ENCODE results near the gene GREM1. TPM values are rescaled to one million over a fixed set of nuclear protein-coding genes. Genes with fewer than 3 reads are reported as not detected.

Gene GREM1
- total and polyA plus RNA-seq, 2 donors (not counting 1 experiment from before 2014, with no cell fraction given), result 364 to 1,863 TPM

- no peak overlapping the region for H3K9ac ChIP-seq (ENCODE audit: insufficient read depth, low read length)
- H4K20me1 ChIP-seq (ENCODE audit: control insufficient read depth, extremely low read depth, insufficient read depth, low read length), result no peaks in the 10 kb centered on the region
- no peaks in the 10 kb centered on the region for H3K9me3 ChIP-seq (ENCODE audit: control insufficient read depth, insufficient read depth, low read depth, low read length)
- no peaks in the 10 kb centered on the region for H3K27me3 ChIP-seq (ENCODE audit: control insufficient read depth, insufficient read depth, low read length)
- H3K4me1 ChIP-seq (ENCODE audit: control insufficient read depth, extremely low read depth, insufficient read depth, low read length), result peaks cover 21% of the 10 kb centered on the region
- no peak overlapping the region for H2AFZ ChIP-seq (ENCODE audit: low read length)
- no peaks in the 10 kb centered on the region for H3K79me2 ChIP-seq (ENCODE audit: control insufficient read depth, insufficient read depth, low read length)
- peak overlapping the region; percentile 39 for H3K27ac ChIP-seq (ENCODE audit: insufficient read depth, low read length)
- DNase-seq (ENCODE audit: low read depth in 2 of 2), result peak in 1 of 2 donors; percentile 39
- H3K36me3 ChIP-seq (ENCODE audit: control insufficient read depth, insufficient read depth, low read length), result no peaks in the 10 kb centered on the region
- no peak for TF ChIP-seq EZH2 (IDR thresholded peaks at IDR 0.05; ENCODE audit: low read length, missing control alignments)
- TF ChIP-seq, protein P1, sequence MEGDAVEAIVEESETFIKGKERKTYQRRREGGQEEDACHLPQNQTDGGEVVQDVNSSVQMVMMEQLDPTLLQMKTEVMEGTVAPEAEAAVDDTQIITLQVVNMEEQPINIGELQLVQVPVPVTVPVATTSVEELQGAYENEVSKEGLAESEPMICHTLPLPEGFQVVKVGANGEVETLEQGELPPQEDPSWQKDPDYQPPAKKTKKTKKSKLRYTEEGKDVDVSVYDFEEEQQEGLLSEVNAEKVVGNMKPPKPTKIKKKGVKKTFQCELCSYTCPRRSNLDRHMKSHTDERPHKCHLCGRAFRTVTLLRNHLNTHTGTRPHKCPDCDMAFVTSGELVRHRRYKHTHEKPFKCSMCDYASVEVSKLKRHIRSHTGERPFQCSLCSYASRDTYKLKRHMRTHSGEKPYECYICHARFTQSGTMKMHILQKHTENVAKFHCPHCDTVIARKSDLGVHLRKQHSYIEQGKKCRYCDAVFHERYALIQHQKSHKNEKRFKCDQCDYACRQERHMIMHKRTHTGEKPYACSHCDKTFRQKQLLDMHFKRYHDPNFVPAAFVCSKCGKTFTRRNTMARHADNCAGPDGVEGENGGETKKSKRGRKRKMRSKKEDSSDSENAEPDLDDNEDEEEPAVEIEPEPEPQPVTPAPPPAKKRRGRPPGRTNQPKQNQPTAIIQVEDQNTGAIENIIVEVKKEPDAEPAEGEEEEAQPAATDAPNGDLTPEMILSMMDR (conservative IDR thresholded peaks at IDR 0.05 in 1 of 2, IDR thresholded peaks at IDR 0.05 in 1 of 2; ENCODE audit: low read depth in 1 of 2, low read length in 2 of 2), result no peak
- peak overlapping the region; percentile 61 for H3K4me2 ChIP-seq (ENCODE audit: extremely low read depth, insufficient read depth, low read length)
- no peak overlapping the region for H3K4me3 ChIP-seq (replicated peaks in 1 of 4; ENCODE audit: control extremely low read depth in 1 of 4, insufficient read depth in 1 of 4, low read depth in 3 of 4, low read length in 4 of 4)
These were observed 34.7 kb upstream of the GREM1 start for GRCh38 chr15:32682977-32683630.

GRCh38 chr15:32683906-32684584 is 33.8 kb upstream of the GREM1 start:
- Histone ChIP-seq H3K4me3 (replicated peaks in 1 of 4; ENCODE audit: control extremely low read depth in 1 of 4, insufficient read depth in 1 of 4, low read depth in 3 of 4, low read length in 4 of 4) (no peak overlapping the region), H3K9me3 (ENCODE audit: control insufficient read depth, insufficient read depth, low read depth, low read length) (no peaks in the 10 kb centered on the region), H3K4me2 (ENCODE audit: extremely low read depth, insufficient read depth, low read length) (no peak overlapping the region), H3K4me1 (ENCODE audit: control insufficient read depth, extremely low read depth, insufficient read depth, low read length) (peaks cover 21% of the 10 kb centered on the region), H3K27me3 (ENCODE audit: control insufficient read depth, insufficient read depth, low read length) (no peaks in the 10 kb centered on the region), H3K9ac (ENCODE audit: insufficient read depth, low read length) (no peak overlapping the region), H4K20me1 (ENCODE audit: control insufficient read depth, extremely low read depth, insufficient read depth, low read length) (no peaks in the 10 kb centered on the region), H2AFZ (ENCODE audit: low read length) (no peak overlapping the region), H3K79me2 (ENCODE audit: control insufficient read depth, insufficient read depth, low read length) (no peaks in the 10 kb centered on the region), H3K36me3 (ENCODE audit: control insufficient read depth, insufficient read depth, low read length) (no peaks in the 10 kb centered on the region), H3K27ac (ENCODE audit: insufficient read depth, low read length) (peak overlapping the region; percentile 1)
- no peak for TF ChIP-seq EZH2 (IDR thresholded peaks at IDR 0.05; ENCODE audit: low read length, missing control alignments)
- TF ChIP-seq, protein P1 (conservative IDR thresholded peaks at IDR 0.05 in 1 of 2, IDR thresholded peaks at IDR 0.05 in 1 of 2; ENCODE audit: low read depth in 1 of 2, low read length in 2 of 2), result no peak
- DNase-seq (ENCODE audit: low read depth in 2 of 2), result peak; percentile 92 to 99

DNA sequence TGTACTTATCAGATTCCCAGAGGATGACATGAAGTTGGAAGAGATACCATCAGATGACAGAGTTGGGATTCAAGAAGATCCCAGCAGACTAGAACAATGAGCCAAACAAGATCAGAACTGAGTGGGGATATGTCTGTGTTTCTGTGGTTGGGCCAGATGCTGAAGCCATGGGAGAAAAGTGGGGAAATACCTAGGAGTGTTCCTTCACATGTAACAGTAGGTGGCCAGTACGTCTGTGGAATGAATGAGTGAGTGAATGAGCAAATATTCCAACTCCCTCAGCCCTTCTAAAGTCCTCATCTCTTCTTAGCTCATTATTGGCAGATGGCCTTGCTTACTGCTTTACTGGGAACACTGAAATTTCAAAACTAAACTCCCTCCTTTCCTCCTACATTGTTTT is 32.2 kb upstream of the GREM1 start:
- TF ChIP-seq EZH2 (IDR thresholded peaks at IDR 0.05; ENCODE audit: low read length, missing control alignments), result no peak
- TF ChIP-seq, protein P1 (conservative IDR thresholded peaks at IDR 0.05 in 1 of 2, IDR thresholded peaks at IDR 0.05 in 1 of 2; ENCODE audit: low read depth in 1 of 2, low read length in 2 of 2), result no peak
- H3K4me1 ChIP-seq (ENCODE audit: control insufficient read depth, extremely low read depth, insufficient read depth, low read length), result peaks cover 21% of the 10 kb centered on the region
- H4K20me1 ChIP-seq (ENCODE audit: control insufficient read depth, extremely low read depth, insufficient read depth, low read length), result no peaks in the 10 kb centered on the region
- no peak overlapping the region for H2AFZ ChIP-seq (ENCODE audit: low read length)
- H3K4me2 ChIP-seq (ENCODE audit: extremely low read depth, insufficient read depth, low read length), result no peak overlapping the region
- H3K27me3 ChIP-seq (ENCODE audit: control insufficient read depth, insufficient read depth, low read length), result no peaks in the 10 kb centered on the region
- H3K9ac ChIP-seq (ENCODE audit: insufficient read depth, low read length), result no peak overlapping the region
- peak in 1 of 2 donors; percentile 85 for DNase-seq (ENCODE audit: low read depth in 2 of 2)
- no peaks in the 10 kb centered on the region for H3K36me3 ChIP-seq (ENCODE audit: control insufficient read depth, insufficient read depth, low read length)
- no peak overlapping the region for H3K27ac ChIP-seq (ENCODE audit: insufficient read depth, low read length)
- no peaks in the 10 kb centered on the region for H3K9me3 ChIP-seq (ENCODE audit: control insufficient read depth, insufficient read depth, low read depth, low read length)
- no peaks in the 10 kb centered on the region for H3K79me2 ChIP-seq (ENCODE audit: control insufficient read depth, insufficient read depth, low read length)
- H3K4me3 ChIP-seq (replicated peaks in 1 of 4; ENCODE audit: control extremely low read depth in 1 of 4, insufficient read depth in 1 of 4, low read depth in 3 of 4, low read length in 4 of 4), result no peak overlapping the region
